ENCODE results near the gene BACE2. TPM values are rescaled to one million over a fixed set of nuclear protein-coding genes. Genes with fewer than 3 reads are reported as not detected.

The BACE2 gene
- polyA plus RNA-seq, 1 donor (not counting 4 experiments of a cell fraction or from before 2014, with no cell fraction given), result 130 TPM

DNA sequence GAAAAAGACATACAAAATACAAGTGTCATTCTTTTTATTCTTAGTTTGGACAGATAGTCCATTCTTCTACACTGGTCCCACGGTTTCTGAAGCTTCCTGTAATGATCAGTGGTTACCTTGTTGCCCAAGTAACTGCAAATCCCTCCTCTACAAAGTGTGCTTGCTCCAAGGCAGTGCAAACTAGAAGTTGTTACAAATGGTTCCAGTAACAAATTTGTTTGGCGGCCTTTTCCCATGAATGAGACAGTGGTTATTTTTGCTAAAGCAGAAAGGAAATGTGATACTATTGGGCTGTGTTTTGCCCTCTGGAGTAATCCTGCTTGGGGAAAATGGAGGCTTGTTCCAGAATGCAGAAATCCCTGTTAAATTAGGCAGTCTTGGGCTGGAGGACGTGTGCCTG lies 8.9 kb downstream of the BACE2 start:
- peaks cover 100% of the 10 kb centered on the region for H3K79me2 ChIP-seq (ENCODE audit: control insufficient read depth, insufficient read depth, low read length)
- no peak overlapping the region for H3K4me2 ChIP-seq (ENCODE audit: control insufficient read depth, extremely low read depth, insufficient read depth, low read depth, low read length)
- no peak for FAIRE-seq
- peaks cover 3% of the 10 kb centered on the region for H3K9me1 ChIP-seq (ENCODE audit: control insufficient read depth, extremely low read depth, insufficient read depth, low read length)
- H4K20me1 ChIP-seq (ENCODE audit: control insufficient read depth, extremely low read depth, insufficient read depth, low read length), result no peaks in the 10 kb centered on the region
- no peak overlapping the region for H3K9ac ChIP-seq (ENCODE audit: control insufficient read depth, extremely low read depth, insufficient read depth, low read length)
- peaks cover 2% of the 10 kb centered on the region for H3K4me1 ChIP-seq (ENCODE audit: control insufficient read depth, extremely low read depth, insufficient read depth, low read length)
- no peak overlapping the region for H3K4me3 ChIP-seq (ENCODE audit: control insufficient read depth in 2 of 3, extremely low read depth in 1 of 3, insufficient read depth in 2 of 3, low read depth in 1 of 3, low read length in 3 of 3)
- dilution Hi-C loops (cut with MboI; ENCODE audit: extremely low pct_ligation_motif_present, low sequenced_read_pairs), result no loop called here
- no peaks in the 10 kb centered on the region for H3K27me3 ChIP-seq (ENCODE audit: control insufficient read depth, extremely low read depth, insufficient read depth, low read length)
- no peak for DNase-seq (ENCODE audit: low read depth, low spot score)
- H3K27ac ChIP-seq (ENCODE audit: control insufficient read depth, insufficient read depth, low read length), result no peak overlapping the region
- TF ChIP-seq, protein P1, sequence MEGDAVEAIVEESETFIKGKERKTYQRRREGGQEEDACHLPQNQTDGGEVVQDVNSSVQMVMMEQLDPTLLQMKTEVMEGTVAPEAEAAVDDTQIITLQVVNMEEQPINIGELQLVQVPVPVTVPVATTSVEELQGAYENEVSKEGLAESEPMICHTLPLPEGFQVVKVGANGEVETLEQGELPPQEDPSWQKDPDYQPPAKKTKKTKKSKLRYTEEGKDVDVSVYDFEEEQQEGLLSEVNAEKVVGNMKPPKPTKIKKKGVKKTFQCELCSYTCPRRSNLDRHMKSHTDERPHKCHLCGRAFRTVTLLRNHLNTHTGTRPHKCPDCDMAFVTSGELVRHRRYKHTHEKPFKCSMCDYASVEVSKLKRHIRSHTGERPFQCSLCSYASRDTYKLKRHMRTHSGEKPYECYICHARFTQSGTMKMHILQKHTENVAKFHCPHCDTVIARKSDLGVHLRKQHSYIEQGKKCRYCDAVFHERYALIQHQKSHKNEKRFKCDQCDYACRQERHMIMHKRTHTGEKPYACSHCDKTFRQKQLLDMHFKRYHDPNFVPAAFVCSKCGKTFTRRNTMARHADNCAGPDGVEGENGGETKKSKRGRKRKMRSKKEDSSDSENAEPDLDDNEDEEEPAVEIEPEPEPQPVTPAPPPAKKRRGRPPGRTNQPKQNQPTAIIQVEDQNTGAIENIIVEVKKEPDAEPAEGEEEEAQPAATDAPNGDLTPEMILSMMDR (optimal IDR thresholded peaks at IDR 0.05 in 1 of 3, IDR thresholded peaks at IDR 0.05 in 1 of 3, conservative IDR thresholded peaks at IDR 0.05 in 1 of 3; ENCODE audit: extremely low read depth in 1 of 3, insufficient read depth in 2 of 3, low read length in 3 of 3), result no peak
- TF ChIP-seq EZH2 (IDR thresholded peaks at IDR 0.05; ENCODE audit: low read length), result no peak
- peaks cover 12 to 15% of the 10 kb centered on the region in 2 experiments for H3K36me3 ChIP-seq (ENCODE audit: control insufficient read depth in 2 of 2, extremely low read depth in 1 of 2, insufficient read depth in 2 of 2, low read length in 2 of 2)
- no peak overlapping the region for H2AFZ ChIP-seq (ENCODE audit: control insufficient read depth, low read length)
- H3K9me3 ChIP-seq (ENCODE audit: control insufficient read depth, low read depth, low read length), result no peaks in the 10 kb centered on the region

DNA sequence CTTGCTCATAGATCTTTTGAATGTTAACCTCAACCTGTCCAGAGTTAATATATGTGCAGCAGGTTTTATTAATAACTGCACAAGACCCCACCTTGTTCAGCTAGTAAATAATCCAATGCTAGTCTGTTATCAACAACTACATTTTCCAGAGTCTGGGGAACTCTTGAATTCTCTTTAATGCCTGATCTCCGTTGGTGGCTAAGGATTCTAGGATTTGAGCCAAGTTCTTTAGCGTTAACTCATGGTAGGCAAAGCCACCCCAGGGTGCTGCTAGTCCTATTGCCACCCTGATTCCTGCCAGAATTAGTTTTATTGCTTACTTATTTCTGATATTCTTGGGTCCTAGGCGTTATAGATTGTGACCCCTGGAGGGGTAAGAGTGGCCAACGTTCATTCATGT lies 12.8 kb downstream of the BACE2 start:
- H3K27ac ChIP-seq (ENCODE audit: control insufficient read depth, insufficient read depth, low read length), result no peak overlapping the region
- TF ChIP-seq EZH2 (IDR thresholded peaks at IDR 0.05; ENCODE audit: low read length), result no peak
- TF ChIP-seq, protein P1 (optimal IDR thresholded peaks at IDR 0.05 in 1 of 3, IDR thresholded peaks at IDR 0.05 in 1 of 3, conservative IDR thresholded peaks at IDR 0.05 in 1 of 3; ENCODE audit: extremely low read depth in 1 of 3, insufficient read depth in 2 of 3, low read length in 3 of 3), result no peak
- DNase-seq (ENCODE audit: low read depth, low spot score) (no peak), FAIRE-seq (no peak)
- no peak overlapping the region for H3K4me3 ChIP-seq (ENCODE audit: control insufficient read depth in 2 of 3, extremely low read depth in 1 of 3, insufficient read depth in 2 of 3, low read depth in 1 of 3, low read length in 3 of 3)
- no peaks in the 10 kb centered on the region for H4K20me1 ChIP-seq (ENCODE audit: control insufficient read depth, extremely low read depth, insufficient read depth, low read length)
- dilution Hi-C loops (cut with MboI; ENCODE audit: extremely low pct_ligation_motif_present, low sequenced_read_pairs), result no loop called here
- peaks cover 99% of the 10 kb centered on the region for H3K79me2 ChIP-seq (ENCODE audit: control insufficient read depth, insufficient read depth, low read length)
- peaks cover 5 to 6% of the 10 kb centered on the region in 2 experiments for H3K36me3 ChIP-seq (ENCODE audit: control insufficient read depth in 2 of 2, extremely low read depth in 1 of 2, insufficient read depth in 2 of 2, low read length in 2 of 2)
- H3K9me3 ChIP-seq (ENCODE audit: control insufficient read depth, low read depth, low read length), result no peaks in the 10 kb centered on the region
- H3K9me1 ChIP-seq (ENCODE audit: control insufficient read depth, extremely low read depth, insufficient read depth, low read length), result peaks cover 3% of the 10 kb centered on the region
- no peaks in the 10 kb centered on the region for H3K27me3 ChIP-seq (ENCODE audit: control insufficient read depth, extremely low read depth, insufficient read depth, low read length)
- no peak overlapping the region for H2AFZ ChIP-seq (ENCODE audit: control insufficient read depth, low read length)
- peaks cover 6% of the 10 kb centered on the region for H3K4me1 ChIP-seq (ENCODE audit: control insufficient read depth, extremely low read depth, insufficient read depth, low read length)
- H3K9ac ChIP-seq (ENCODE audit: control insufficient read depth, extremely low read depth, insufficient read depth, low read length), result no peak overlapping the region
- no peak overlapping the region for H3K4me2 ChIP-seq (ENCODE audit: control insufficient read depth, extremely low read depth, insufficient read depth, low read depth, low read length)

All from keratinocyte (primary cell).